ENCODE results near the gene TMCC2. TPM values are rescaled to one million over a fixed set of nuclear protein-coding genes. Genes with fewer than 3 reads are reported as not detected.
A peak's percentile ranks its signal among the peaks of the same experiment; 100 is the strongest.

The TMCC2 gene
- total and polyA plus RNA-seq, 2 experiments from 2014 or later = 2.6 to 9.9 TPM

GRCh38 chr1:205256951-205257625 lies 29.3 kb downstream of the TMCC2 start:
- Histone ChIP-seq H2AFZ (no peak overlapping the region), H3K4me2 (no peak overlapping the region), H3K27ac (ENCODE audit: low read depth) (no peak overlapping the region), H3K79me2 (replicated peaks; ENCODE audit: insufficient read depth) (no peaks in the 10 kb centered on the region), H3K9me2 (ENCODE audit: insufficient read depth) (no peaks in the 10 kb centered on the region), H3K4me1 (ENCODE audit: insufficient read depth) (peaks cover 6% of the 10 kb centered on the region), H4K20me1 (replicated peaks; ENCODE audit: insufficient read depth) (no peaks in the 10 kb centered on the region), H3K36me3 (ENCODE audit: insufficient read depth) (no peaks in the 10 kb centered on the region), H3K27me3 (ENCODE audit: insufficient read depth) (no peaks in the 10 kb centered on the region), H3K4me3 (no peak overlapping the region), H3F3A (replicated peaks; ENCODE audit: low read depth) (no peaks in the 10 kb centered on the region)
- DNase-seq (ENCODE audit: low spot score) (no peak), ATAC-seq (no peak)
- Mint-ChIP-seq H3K27ac (peak overlapping the region; percentile 72), H3K4me1 (peaks cover 28% of the 10 kb centered on the region), H3K9me3 (no peaks in the 10 kb centered on the region), H3K36me3 (ENCODE audit: low read depth) (no peaks in the 10 kb centered on the region), H3K27me3 (ENCODE audit: insufficient read depth, low read depth, poor library complexity) (peaks cover 8% of the 10 kb centered on the region), H3K4me3 (no peak overlapping the region)
- TF ChIP-seq POLR2AphosphoS5 (IDR thresholded peaks at IDR 0.05; ENCODE audit: low read depth) = no peak
- no peak for TF ChIP-seq STAT1 (IDR thresholded peaks at IDR 0.05; ENCODE audit: unreplicated experiment)
- TF ChIP-seq ETS1 (IDR thresholded peaks at IDR 0.05) = no peak
- no peak for TF ChIP-seq EZH2phosphoT487 (IDR thresholded peaks at IDR 0.05; ENCODE audit: unreplicated experiment)
- no peak for TF ChIP-seq CREB1 (CRISPR knock-in tag; IDR thresholded peaks at IDR 0.05; ENCODE audit: low read depth)
- TF ChIP-seq CTCF (conservative IDR thresholded peaks at IDR 0.05; ENCODE audit: low read depth in 2 of 2) = no peak
- no peak for TF ChIP-seq REST (IDR thresholded peaks at IDR 0.05; ENCODE audit: unreplicated experiment)
- TF ChIP-seq JUNB (IDR thresholded peaks at IDR 0.05; ENCODE audit: unreplicated experiment) = no peak
- TF ChIP-seq ZNF331 (CRISPR knock-in tag; IDR thresholded peaks at IDR 0.05; ENCODE audit: low read depth) = no peak
- TF ChIP-seq ZNF462 (CRISPR knock-in tag; IDR thresholded peaks at IDR 0.05) = no peak
- TF ChIP-seq EZH2 (IDR thresholded peaks at IDR 0.05; ENCODE audit: low read depth, unreplicated experiment) = no peak
- no peak for TF ChIP-seq NANOG (IDR thresholded peaks at IDR 0.05; ENCODE audit: borderline replicate concordance)
- TF ChIP-seq ZNF114 (CRISPR knock-in tag; IDR thresholded peaks at IDR 0.05) = no peak

Data from GM23338 (cell line).